ENCODE results near the gene ALS2. TPM values are rescaled to one million over a fixed set of nuclear protein-coding genes. Genes with fewer than 3 reads are reported as not detected.

Gene ALS2
- total and polyA plus RNA-seq, 3 donors from 2014 or later = 14.0 to 19.2 (median 17.0) TPM

DNA sequence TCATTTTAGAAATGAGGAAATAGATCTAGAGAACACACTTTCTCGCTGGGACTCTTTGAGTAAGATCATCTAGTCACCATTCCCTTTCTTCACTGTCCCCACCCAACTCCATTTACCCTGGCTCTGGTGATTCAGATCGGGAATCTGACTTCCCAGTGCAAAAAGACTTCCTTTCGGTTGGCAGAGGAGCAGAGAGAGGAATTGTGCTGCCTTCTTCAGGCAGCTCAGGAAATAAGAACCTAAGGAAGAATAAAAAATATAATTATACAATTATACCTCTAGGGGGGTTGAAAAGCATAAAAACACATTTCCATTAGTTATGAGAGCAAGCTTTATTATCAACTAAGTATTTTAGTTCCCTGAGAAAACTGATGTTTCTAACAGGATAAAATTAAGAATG, 73.0 kb downstream of the ALS2 start:
- intact Hi-C loops (cut with DNase I; ENCODE audit: low total_unique reads) = no loop called here
- Histone ChIP-seq H3K36me3 (ENCODE audit: low read depth, missing control alignments) (no peaks in the 10 kb centered on the region), H3K4me1 (no peaks in the 10 kb centered on the region), H3K27ac (no peak overlapping the region), H3K4me3 (no peak overlapping the region), H3K9me3 (no peaks in the 10 kb centered on the region), H3K27me3 (no peaks in the 10 kb centered on the region)
- DNase-seq = no peak
- 83 to 87% methylated on average over 3 of the region's 3 CpGs for WGBS, 2 donors
- TF ChIP-seq, protein P1, sequence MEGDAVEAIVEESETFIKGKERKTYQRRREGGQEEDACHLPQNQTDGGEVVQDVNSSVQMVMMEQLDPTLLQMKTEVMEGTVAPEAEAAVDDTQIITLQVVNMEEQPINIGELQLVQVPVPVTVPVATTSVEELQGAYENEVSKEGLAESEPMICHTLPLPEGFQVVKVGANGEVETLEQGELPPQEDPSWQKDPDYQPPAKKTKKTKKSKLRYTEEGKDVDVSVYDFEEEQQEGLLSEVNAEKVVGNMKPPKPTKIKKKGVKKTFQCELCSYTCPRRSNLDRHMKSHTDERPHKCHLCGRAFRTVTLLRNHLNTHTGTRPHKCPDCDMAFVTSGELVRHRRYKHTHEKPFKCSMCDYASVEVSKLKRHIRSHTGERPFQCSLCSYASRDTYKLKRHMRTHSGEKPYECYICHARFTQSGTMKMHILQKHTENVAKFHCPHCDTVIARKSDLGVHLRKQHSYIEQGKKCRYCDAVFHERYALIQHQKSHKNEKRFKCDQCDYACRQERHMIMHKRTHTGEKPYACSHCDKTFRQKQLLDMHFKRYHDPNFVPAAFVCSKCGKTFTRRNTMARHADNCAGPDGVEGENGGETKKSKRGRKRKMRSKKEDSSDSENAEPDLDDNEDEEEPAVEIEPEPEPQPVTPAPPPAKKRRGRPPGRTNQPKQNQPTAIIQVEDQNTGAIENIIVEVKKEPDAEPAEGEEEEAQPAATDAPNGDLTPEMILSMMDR (IDR thresholded peaks at IDR 0.05) = no peak
- no peak for TF ChIP-seq POLR2A (IDR thresholded peaks at IDR 0.05)

DNA sequence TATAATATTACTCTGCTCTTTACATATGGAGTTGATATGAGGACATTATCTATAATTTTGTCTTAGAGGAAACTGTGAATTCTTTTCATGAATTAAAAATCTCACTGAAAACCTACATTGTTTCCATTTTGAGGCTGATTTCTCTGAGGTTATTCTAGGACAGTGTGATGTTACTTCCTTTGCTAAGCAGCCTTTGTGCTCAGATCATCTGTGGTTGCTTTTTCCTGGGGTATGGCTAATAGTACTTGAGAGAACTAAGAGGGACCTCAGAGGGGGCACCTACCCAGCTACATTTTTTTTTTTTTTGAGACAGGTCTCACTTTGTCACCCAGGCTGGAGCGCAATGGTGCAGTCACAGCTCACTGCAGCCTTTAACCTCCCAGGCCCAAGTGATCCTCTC, 73.6 kb downstream of the ALS2 start:
- no peaks in the 10 kb centered on the region for H3K36me3 ChIP-seq (ENCODE audit: low read depth, missing control alignments)
- WGBS, 2 donors = 78 to 95% methylated on average over 1 of the region's 1 CpG
- intact Hi-C loops (cut with DNase I; ENCODE audit: low total_unique reads) = no loop called here
- no peaks in the 10 kb centered on the region for H3K4me1 ChIP-seq
- H3K4me3 ChIP-seq = no peak overlapping the region
- no peak overlapping the region for H3K27ac ChIP-seq
- no peaks in the 10 kb centered on the region for H3K27me3 ChIP-seq
- TF ChIP-seq POLR2A (IDR thresholded peaks at IDR 0.05) = no peak
- TF ChIP-seq, protein P1 (IDR thresholded peaks at IDR 0.05) = no peak
- no peak for DNase-seq
- H3K9me3 ChIP-seq = no peaks in the 10 kb centered on the region

DNA sequence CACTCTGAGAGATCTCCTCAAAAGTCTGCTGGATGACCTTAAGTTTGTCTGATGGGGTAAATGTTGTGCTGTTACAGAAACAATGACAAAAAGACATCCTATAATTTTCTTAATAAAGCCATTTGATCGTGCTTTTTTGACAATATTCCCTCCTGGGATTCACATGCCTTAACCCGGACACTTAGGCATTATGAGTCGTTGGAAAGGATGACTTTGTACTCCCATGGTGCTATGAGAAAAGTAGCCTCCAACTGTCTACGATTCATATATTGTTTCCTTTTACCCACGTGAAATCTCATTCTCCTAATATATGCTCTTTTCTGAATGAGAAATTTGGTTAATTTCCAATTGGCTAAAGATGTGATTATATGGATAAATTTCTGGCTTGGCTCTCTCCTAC, 76.2 kb downstream of the ALS2 start:
- H3K27me3 ChIP-seq = no peaks in the 10 kb centered on the region
- H3K36me3 ChIP-seq (ENCODE audit: low read depth, missing control alignments) = no peaks in the 10 kb centered on the region
- no peaks in the 10 kb centered on the region for H3K4me1 ChIP-seq
- WGBS, 2 donors = 82 to 91% methylated on average over 5 of the region's 5 CpGs
- no peak overlapping the region for H3K4me3 ChIP-seq
- no peak for DNase-seq
- TF ChIP-seq POLR2A (IDR thresholded peaks at IDR 0.05) = no peak
- TF ChIP-seq, protein P1 (IDR thresholded peaks at IDR 0.05) = no peak
- intact Hi-C loops (cut with DNase I; ENCODE audit: low total_unique reads) = no loop called here
- no peak overlapping the region for H3K27ac ChIP-seq
- H3K9me3 ChIP-seq = no peaks in the 10 kb centered on the region

DNA sequence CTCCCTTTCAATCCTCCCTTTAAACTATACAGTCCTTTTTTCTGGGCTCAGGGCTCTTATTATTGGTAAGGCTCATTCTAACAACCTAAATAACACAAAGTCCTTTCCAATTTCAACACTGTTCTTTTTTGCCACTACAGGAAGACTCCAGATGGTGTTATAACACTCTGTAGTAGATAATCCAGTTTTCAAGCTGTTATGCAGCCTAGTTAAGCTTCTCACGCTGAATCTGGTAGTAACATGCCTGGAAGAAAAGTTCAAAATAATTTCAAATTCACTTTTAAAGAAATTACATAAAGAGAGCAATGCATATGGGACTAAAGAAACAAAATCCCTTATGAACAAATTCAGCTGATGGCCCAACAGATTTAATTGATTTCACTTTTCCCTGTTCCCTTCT, 79.1 kb downstream of the ALS2 start:
- intact Hi-C loops (cut with DNase I; ENCODE audit: low total_unique reads) = no loop called here
- no peak for TF ChIP-seq POLR2A (IDR thresholded peaks at IDR 0.05)
- TF ChIP-seq, protein P1 (IDR thresholded peaks at IDR 0.05) = no peak

DNA sequence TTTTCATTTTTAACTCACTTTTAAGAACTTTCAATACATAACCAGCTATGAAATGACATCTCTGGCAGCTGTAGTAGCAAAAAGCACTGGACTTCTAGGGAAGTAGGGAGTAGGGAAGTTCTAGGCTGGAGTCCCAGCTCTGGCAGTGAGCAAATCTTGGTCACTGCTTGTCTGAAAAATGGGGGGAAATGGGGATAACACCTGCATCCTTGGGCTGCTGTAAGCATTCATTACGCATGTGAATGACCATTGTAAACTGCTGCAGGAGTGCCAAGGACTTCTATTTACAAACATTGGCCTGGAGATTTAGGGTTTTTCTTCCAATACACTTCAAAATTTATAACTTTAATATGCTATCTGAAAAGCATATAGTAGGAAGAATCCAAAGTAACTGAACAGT, 81.3 kb downstream of the ALS2 start:
- Histone ChIP-seq H3K27ac (no peak overlapping the region), H3K27me3 (no peaks in the 10 kb centered on the region), H3K36me3 (ENCODE audit: low read depth, missing control alignments) (no peaks in the 10 kb centered on the region), H3K9me3 (no peaks in the 10 kb centered on the region), H3K4me3 (no peak overlapping the region), H3K4me1 (no peaks in the 10 kb centered on the region)
- DNase-seq = no peak
- intact Hi-C loops (cut with DNase I; ENCODE audit: low total_unique reads) = no loop called here
- 87 to 88% methylated on average over 1 of the region's 1 CpG for WGBS, 2 donors
- no peak for TF ChIP-seq POLR2A (IDR thresholded peaks at IDR 0.05)
- TF ChIP-seq, protein P1 (IDR thresholded peaks at IDR 0.05) = no peak

More for the DNA sequence above, 79.1 kb downstream of the ALS2 start:
- Histone ChIP-seq H3K36me3 (ENCODE audit: low read depth, missing control alignments) (no peaks in the 10 kb centered on the region), H3K4me1 (no peaks in the 10 kb centered on the region), H3K4me3 (no peak overlapping the region), H3K27me3 (no peaks in the 10 kb centered on the region), H3K9me3 (no peaks in the 10 kb centered on the region), H3K27ac (no peak overlapping the region)
- no peak for DNase-seq
- 90 to 93% methylated on average over 1 of the region's 1 CpG for WGBS, 2 donors

Measured in testis (tissue), 3 donors.